Eye (tissue), 1 donor: ENCODE measurements around the gene ZNF836.
"Not testable (repeated sequence)": the region's sequence is repeated elsewhere in the genome, so short reads cannot be mapped to it uniquely, and the experiment has no call there.

Source experiments
- DNase-seq: peaks from one replicate; pipeline ENCODE4 v3.0.0-alpha.2; 2015

Gene ZNF836

DNA sequence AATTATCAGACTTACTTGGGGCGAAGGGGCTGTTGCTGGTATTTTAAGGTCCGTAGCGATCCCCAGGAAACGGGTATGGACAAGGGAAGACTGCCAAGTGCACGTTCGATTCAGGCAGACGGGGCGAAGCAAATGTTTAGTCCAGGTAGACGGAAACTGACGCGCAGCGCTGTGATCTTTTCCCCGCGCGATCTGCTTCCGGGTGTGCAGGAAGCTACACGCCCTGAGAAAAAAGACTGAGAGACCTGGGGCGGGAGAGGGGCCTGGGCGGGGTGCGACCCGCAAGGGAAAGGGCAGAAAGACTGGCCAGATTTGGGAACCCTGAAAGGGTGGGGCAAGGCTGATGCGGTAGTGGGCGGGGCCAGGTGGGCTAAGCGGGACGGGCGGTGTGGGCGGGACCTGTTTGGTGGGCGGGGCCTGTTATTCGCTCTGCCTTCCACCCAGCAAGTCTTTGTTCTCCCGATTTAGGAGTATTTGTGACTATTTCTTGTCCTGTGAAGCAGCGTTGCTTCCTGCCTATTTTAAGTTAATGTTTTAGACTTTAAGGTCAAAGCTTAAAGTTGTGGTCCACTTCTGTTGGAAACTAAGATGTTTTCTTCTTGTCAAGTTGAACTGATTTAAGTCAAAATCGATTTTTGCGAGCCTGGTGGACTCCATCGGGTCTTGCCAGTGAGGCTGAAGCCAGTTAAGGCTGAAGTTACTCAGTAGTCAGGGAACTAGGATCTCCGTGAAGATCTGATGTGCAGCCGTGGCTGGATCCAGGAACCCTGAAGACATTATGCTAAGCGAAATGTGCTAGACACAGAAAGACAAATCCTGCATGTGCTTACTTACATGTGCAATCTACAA, at the start of gene ZNF836:
Gene ZNF836, minus strand, starts transcription at position 301 of the 849 bp plus-strand sequence. CDS start 3,549 bp downstream, outside the sequence.
- DNase-seq = peak; percentile 93

DNA sequence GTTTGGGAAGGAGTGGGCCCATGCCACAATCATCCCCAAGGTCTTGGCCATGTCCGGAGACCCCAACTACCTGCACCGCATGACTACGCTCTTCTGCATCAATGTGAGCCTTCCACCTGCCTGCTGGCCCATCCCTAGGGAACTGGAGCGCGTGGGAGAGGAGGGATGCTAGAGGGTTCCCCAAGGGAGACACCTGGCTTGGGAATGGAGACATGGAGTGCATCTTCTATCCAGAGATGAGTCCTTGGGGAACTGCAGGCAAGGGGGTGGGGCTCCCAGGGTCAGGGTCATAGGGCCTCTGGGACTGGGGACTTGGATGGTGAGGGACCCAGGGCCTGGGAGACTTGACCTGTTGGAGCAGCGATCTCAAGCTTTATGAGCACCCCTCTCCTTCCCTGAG, 49.6 kb upstream of the ZNF836 start:
- no peak for DNase-seq

GRCh38 chr19:52219611-52220010, 48.2 kb upstream of the ZNF836 start:
- no peak for DNase-seq

DNA sequence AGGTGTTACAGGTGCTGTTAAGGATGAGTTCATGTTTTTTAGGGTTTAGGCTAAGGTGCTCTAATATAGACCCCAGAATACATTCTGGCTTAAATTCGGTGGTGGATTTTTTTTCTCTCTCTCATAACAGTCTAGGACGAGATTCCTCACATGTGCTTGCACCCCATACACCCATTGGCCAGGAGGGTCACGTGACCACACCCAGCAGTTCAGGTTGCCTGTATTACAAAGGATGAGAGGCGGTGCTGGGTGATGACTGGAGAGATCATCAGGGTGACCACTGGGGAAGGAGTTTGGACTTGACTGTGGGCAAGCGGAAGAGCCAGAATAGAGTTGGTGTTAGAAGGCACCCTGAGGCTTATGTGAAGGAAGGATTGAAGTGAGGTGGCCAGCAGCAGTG, 46.2 kb upstream of the ZNF836 start:
- no peak for DNase-seq

GRCh38 chr19:52216401-52216800, 45.0 kb upstream of the ZNF836 start:
- no peak for DNase-seq

GRCh38 chr19:52214241-52214640, 42.8 kb upstream of the ZNF836 start:
- DNase-seq = no peak

GRCh38 chr19:52212572-52213255, 41.3 kb upstream of the ZNF836 start:
- no peak for DNase-seq

GRCh38 chr19:52211926-52212571, 40.6 kb upstream of the ZNF836 start:
- DNase-seq = no peak

DNA sequence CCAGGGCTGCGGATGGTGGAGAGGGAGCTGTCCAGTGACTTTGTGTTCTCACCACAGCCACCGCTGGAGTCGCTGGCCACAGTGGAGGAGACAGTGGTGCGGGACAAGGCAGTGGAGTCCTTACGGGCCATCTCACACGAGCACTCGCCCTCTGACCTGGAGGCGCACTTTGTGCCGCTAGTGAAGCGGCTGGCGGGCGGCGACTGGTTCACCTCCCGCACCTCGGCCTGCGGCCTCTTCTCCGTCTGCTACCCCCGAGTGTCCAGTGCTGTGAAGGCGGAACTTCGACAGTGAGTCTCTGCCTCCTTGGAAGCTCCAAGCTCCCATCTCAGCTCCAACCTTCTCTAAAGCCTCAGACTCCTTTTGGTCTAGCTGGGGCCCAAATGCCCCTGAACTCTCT, 39.8 kb upstream of the ZNF836 start:
- DNase-seq = no peak

DNA sequence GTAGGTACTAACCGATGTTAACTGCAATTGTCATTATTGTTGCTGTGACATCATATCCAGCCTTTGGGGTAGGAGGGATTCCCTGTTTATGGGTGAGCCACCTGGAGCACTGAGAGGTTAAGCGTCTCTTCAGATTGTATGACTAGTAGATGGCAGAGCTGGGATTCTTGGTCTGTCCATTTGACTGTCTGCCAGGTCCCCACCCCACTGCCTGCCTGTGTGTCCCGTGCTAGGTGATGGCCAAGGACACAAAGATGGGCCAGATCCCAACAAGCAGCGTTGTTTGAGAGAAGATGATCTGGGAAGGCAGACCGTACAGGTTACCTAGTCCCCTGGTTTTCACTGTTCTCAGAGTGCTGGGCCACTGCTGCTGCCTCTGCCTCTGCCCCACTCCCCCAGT, 35.1 kb upstream of the ZNF836 start:
- no peak for DNase-seq

DNA sequence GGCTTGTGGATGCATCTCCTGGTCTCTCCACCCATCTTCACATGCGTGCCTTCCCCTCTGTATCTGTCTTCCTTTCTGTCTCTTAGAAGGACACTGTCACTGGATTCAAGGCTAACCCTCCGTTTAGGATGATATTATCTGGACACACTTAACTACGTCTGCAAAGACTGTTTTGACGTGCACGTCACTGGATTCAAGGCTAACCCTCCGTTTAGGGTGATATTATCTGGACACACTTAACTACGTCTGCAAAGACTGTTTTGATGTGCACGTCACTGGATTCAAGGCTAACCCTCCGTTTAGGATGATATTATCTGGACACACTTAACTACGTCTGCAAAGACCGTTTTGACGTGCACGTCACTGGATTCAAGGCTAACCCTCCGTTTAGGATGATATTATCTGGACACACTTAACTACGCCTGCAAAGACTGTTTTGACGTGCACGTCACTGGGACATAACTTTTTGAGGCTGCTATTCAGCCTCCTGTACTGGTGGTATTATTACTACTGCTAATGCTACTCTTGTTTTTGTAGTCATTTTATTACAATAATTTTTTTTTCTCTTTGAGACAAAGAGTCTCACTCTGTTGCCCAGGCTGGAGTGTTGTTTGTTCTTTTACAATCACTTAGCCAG, 29.5 kb upstream of the ZNF836 start:
- not testable (repeated sequence) for DNase-seq

- DNase-seq = no peak
Measured at GRCh38 chr19:52200044-52200443, 28.6 kb upstream of the ZNF836 start.

DNA sequence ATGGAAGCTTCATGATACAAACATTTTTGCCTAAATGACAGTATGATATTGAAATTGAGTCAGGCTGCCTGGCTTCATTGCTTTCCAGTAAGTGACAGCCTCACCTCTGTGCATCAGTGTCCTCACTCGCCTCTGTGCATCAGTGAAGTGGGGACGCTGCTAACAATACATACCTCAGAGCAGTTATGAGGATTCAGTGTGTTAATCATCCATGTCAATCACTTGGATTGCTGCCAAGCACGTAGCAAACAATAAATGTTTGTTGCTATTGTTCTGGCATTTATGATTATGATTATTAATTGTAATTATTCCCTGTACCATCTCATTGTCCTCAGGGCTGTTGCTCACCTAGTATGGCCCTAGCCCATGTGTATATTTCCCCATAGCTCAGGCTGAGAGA, 27.3 kb upstream of the ZNF836 start:
- DNase-seq = no peak

DNA sequence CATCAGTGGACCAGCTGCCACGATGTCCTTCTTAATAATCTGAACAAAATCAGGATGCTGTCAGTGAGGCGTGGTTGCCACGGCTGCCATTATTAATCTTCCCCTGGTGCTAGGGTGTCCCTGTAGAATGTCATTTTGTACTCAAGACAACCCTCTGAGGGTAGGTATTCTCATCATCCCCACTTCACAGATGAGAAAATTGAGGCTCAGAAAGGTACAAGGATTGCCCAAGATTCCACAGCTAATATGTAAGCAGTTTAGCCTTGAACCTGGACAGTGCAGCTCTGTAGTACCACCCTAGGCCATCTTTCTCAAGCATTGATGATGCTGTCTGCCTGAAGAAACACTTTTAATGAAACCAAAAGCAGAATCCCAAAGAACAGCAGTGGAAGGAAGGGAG, 26.5 kb upstream of the ZNF836 start:
- DNase-seq = no peak

DNA sequence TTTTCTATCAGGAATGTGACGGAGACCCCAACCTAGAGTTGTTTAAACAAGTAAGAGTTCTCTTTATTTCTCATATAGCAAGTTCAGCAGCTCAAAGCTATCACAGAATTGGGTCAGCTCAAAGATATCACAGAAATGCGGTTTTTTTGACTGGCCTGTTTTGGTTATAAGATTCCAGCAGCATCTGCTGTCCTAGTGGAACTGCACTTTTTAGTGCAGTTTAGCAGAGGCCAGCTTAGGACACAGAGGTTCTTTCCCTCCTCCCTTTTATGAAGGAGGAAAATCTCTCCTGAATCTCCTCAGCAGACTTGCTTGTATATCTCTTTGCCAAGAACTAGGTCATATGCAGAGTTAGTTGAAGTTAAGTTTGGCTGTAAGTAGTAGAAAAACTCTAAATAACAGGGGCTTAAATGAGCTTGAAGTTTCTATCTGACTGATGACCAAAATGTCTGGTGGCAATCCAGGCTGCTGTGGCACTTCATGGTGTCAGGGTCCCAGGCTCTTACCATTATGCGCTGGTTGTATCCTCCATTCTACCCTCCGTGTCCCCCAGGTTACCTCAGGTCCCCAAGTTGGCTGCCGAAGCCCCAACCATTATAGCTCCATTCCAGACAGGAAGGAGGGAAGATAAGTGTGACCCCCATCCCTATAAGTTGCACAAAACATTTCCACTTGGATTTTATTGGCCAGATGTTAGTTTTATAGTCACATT, 25.0 kb upstream of the ZNF836 start:
- no peak for DNase-seq

DNA sequence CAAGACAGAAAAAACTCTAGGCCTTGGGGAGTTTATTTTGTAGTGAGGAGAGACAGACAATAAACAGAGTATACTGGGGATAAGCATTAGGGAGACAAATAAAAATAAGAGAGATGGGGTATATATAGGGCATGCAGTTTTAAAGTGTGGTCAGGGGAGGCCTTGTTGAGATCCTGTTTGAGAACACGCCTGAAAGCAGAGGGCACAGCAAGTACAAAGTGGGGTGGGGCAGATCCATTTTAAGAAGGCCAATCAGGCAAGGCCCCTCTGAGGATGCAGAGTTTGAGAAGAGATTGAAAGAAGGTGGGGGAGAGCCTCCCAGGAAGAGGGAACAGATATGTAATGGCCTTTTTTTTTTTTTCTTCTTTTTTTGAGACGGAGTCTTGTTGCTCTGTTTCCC, 20.5 kb upstream of the ZNF836 start:
- DNase-seq = no peak

- DNase-seq = no peak
Measured at GRCh38 chr19:52191389-52191788, 20.0 kb upstream of the ZNF836 start.

DNA sequence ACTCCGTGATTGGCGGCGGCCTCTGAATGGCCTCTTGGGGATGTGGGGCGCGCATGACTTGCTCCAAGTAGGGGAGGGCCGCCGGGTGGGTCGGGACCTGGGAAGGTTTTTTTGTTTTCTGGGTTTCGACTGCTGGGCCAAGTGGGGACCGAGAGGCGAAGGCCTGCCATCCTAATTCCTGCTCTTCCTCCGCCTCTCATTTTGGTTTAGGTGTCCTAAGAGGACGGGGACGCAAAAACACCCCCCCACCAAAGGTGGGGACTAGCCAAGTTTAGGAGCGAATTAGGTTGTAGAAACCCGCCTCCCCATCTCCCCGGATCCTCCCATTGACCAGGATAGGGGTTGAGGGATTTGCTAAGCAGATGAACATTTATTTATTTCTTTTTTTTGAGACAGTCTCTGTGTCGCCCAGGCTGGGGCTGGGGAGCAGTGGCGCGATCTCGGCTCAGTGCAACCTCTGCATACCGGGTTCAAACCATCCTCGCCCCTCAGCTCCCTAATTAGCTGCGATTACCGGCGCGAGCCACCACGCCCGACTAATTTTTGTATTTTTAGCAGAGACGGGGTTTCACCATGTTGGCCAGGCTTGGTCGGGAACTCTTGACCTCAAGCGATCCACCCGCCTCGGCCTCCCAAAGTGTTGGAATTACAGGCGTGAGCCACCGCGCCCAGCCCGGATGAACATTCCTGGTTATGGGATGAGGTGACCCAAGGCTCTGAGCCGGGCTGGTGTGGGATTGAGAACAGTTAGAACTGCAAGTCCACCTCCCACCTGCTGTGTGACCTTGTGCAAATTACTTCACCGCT, 19.3 kb upstream of the ZNF836 start:
- no peak for DNase-seq

DNA sequence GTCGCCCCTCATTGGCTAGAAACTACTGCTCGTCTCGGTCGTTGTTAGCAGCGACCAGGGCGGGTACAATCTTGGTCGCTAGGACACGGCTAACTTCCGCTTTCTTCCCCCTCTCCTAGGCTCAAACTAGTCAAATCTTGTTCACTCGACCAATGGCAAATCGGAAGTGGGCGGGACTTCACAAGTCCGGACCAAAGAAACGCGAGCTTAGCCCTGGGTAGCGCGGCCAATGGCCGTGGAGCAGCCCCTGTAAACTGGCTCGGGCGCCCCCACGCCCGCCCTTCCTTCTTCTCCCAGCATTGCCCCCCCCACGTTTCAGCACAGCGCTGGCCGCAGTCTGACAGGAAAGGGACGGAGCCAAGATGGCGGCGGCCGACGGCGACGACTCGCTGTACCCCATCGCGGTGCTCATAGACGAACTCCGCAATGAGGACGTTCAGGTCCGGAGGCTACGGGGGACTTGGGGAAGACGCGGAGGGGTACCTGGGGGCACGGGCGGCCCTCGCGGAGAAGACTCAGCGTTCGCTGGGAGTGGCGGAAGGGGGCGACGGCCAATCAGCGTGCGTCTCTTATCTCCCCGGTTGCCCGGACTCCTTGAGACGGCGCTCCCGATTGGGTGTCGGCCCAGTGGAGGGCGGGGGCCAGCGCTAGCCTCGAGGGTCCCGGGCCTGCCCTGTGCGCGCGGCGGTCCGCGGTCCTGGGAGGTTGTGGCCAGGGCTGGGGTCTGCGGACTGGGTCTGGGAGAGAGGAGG, 18.5 kb upstream of the ZNF836 start, which contains the start of gene PPP2R1A:
Gene PPP2R1A, plus strand, starts transcription at position 318 of the 752 bp plus-strand sequence. Its CDS starts 45 bp downstream, at position 363.
- peak; percentile 100 for DNase-seq

DNA sequence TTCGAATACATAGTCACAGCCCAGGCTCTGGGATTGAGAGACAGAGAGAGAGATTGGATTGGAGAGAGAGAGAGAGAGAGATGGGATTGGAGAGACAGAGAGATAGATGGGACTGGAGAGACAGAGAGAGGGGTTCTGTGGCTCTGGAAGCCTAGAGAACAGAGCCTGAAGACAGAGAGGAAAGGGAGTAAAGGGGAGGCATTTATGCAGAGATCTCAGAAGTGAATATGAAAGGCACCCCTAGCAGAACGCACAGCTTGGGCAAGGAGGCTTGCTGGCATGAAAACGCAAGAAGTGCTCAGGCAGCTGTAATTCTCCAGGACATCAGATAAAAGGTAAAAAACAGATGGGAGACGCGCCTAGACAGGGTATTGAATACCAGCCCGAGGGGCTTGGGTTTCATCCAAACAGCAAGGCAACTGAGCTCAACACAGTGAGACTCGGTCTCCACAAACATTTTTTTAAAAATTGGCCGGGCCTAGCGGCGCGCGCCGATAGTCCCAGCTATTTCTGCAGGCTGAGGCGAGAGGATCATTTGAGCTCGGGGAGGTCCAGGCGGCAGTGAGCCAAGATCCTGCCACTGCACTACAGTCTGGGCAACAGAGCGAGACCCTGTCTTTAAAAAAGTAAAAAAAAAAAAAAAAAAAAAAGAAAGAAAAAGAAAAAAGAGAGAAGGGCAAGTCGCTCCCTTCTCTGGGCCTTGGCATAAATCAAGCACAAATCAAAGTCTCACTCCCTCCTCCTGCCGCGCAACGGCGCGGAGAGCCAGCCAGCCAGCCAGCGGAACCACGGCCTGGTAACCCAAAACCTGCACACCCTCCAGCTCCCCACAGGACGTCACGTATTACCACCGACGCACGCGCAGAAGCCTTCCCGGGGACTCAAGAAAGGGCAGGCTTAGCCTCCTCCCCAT, 17.7 kb upstream of the ZNF836 start:
- no peak for DNase-seq
